ENCODE data around the gene USP31. TPM values are rescaled to one million over a fixed set of nuclear protein-coding genes. Genes with fewer than 3 reads are reported as not detected.

Gene USP31
- polyA plus RNA-seq, 1 experiment = 4.7 TPM

- no peaks in the 10 kb centered on the region for H3K27me3 ChIP-seq (ENCODE audit: control insufficient read depth, insufficient read depth, low read length)
- ChIA-PET POLR2A (no interaction called here), CTCF (interaction anchor here (0.6 to 1.7 kb wide), 2 partner anchors 18 to 291 kb away, joined by 3 to 11 read pairs; no protein-coding TSS in a partner anchor)
- DNase-seq (ENCODE audit: low read depth, low spot score) = no peak
- H3K9me3 ChIP-seq (ENCODE audit: control insufficient read depth, insufficient read depth, low read length) = no peaks in the 10 kb centered on the region; the same call in 1 of the 2 replicates
- TF ChIP-seq CTCF (IDR thresholded peaks at IDR 0.05; ENCODE audit: low read depth, low read length) = no peak
- no peak overlapping the region for H3K4me3 ChIP-seq (ENCODE audit: low read depth, low read length)
- H3K27ac ChIP-seq (ENCODE audit: low read depth, low read length) = no peak overlapping the region
These were observed 5.9 kb downstream of the USP31 start for GRCh38 chr16:23143391-23143790.

GRCh38 chr16:23141959-23142740 lies 7.1 kb downstream of the USP31 start:
- no peaks in the 10 kb centered on the region for H3K27me3 ChIP-seq (ENCODE audit: control insufficient read depth, insufficient read depth, low read length)
- no peak for TF ChIP-seq CTCF (IDR thresholded peaks at IDR 0.05; ENCODE audit: low read depth, low read length)
- CTCF ChIA-PET = interaction anchor here (0.6 to 1.7 kb wide), 2 partner anchors 293 to 312 kb away, joined by 3 to 11 read pairs; no protein-coding TSS in a partner anchor

GRCh38 chr16:23141500-23141899 lies 7.8 kb downstream of the USP31 start:
- POLR2A ChIA-PET = no interaction called here
- H3K27me3 ChIP-seq (ENCODE audit: control insufficient read depth, insufficient read depth, low read length) = no peaks in the 10 kb centered on the region
- TF ChIP-seq CTCF (IDR thresholded peaks at IDR 0.05; ENCODE audit: low read depth, low read length) = no peak
- DNase-seq (ENCODE audit: low read depth, low spot score) = no peak
- CTCF ChIA-PET = interaction anchor here (0.9 to 1.7 kb wide), 2 partner anchors 293 to 294 kb away, joined by 3 to 11 read pairs; no protein-coding TSS in a partner anchor
- no peak overlapping the region for H3K27ac ChIP-seq (ENCODE audit: low read depth, low read length)
- no peak overlapping the region for H3K4me3 ChIP-seq (ENCODE audit: low read depth, low read length)
- peaks cover 4% of the 10 kb centered on the region for H3K9me3 ChIP-seq (ENCODE audit: control insufficient read depth, insufficient read depth, low read length)

More at GRCh38 chr16:23141959-23142740, 7.1 kb downstream of the USP31 start:
- Histone ChIP-seq H3K9me3 (ENCODE audit: control insufficient read depth, insufficient read depth, low read length) (no peaks in the 10 kb centered on the region; the same call in 1 of the 2 replicates), H3K4me3 (ENCODE audit: low read depth, low read length) (no peak overlapping the region), H3K27ac (ENCODE audit: low read depth, low read length) (no peak overlapping the region)
- POLR2A ChIA-PET = no interaction called here
- no peak for DNase-seq (ENCODE audit: low read depth, low spot score)

- ChIA-PET CTCF (interaction anchor here (0.9 kb wide), 1 partner anchor 295 kb away, joined by 3 read pairs; no protein-coding TSS in a partner anchor), POLR2A (no interaction called here)
These were observed 8.2 kb downstream of the USP31 start for GRCh38 chr16:23141033-23141432.

More at GRCh38 chr16:23141033-23141432, 8.2 kb downstream of the USP31 start:
- Histone ChIP-seq H3K9me3 (ENCODE audit: control insufficient read depth, insufficient read depth, low read length) (peaks cover 4% of the 10 kb centered on the region), H3K27me3 (ENCODE audit: control insufficient read depth, insufficient read depth, low read length) (no peaks in the 10 kb centered on the region), H3K4me3 (ENCODE audit: low read depth, low read length) (no peak overlapping the region), H3K27ac (ENCODE audit: low read depth, low read length) (no peak overlapping the region)
- no peak for TF ChIP-seq CTCF (IDR thresholded peaks at IDR 0.05; ENCODE audit: low read depth, low read length)
- no peak for DNase-seq (ENCODE audit: low read depth, low spot score)

Data from AG04450 (cell line).